Measurements from ENCODE around the gene ADPRHL1.

The ADPRHL1 gene

DNA sequence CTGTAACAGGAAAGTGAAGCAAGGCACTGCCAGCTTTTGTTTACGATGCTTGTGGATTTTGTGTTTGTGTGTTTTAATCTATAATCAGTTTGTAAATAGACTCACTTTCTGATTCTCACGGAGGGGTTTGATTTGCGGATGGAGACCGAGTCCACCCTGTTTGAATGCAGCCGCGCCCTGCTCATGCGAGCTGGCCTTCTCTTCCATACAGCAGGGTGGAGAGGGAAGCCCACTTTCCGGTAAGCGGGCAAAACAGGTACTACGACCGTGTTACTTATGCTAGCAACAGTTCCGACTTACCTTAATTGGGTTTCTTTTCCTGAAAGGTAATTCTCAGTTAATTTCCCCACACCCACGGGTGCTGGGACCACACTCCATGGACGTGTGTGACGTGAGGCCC lies 33.1 kb downstream of the ADPRHL1 start:
- H3K4me3 ChIP-seq (ENCODE audit: low read depth, low read length), result no peak overlapping the region
- no peak for DNase-seq (ENCODE audit: low read depth)
- TF ChIP-seq, protein P1, sequence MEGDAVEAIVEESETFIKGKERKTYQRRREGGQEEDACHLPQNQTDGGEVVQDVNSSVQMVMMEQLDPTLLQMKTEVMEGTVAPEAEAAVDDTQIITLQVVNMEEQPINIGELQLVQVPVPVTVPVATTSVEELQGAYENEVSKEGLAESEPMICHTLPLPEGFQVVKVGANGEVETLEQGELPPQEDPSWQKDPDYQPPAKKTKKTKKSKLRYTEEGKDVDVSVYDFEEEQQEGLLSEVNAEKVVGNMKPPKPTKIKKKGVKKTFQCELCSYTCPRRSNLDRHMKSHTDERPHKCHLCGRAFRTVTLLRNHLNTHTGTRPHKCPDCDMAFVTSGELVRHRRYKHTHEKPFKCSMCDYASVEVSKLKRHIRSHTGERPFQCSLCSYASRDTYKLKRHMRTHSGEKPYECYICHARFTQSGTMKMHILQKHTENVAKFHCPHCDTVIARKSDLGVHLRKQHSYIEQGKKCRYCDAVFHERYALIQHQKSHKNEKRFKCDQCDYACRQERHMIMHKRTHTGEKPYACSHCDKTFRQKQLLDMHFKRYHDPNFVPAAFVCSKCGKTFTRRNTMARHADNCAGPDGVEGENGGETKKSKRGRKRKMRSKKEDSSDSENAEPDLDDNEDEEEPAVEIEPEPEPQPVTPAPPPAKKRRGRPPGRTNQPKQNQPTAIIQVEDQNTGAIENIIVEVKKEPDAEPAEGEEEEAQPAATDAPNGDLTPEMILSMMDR (conservative IDR thresholded peaks at IDR 0.05; ENCODE audit: low read depth, low read length), result no peak

DNA sequence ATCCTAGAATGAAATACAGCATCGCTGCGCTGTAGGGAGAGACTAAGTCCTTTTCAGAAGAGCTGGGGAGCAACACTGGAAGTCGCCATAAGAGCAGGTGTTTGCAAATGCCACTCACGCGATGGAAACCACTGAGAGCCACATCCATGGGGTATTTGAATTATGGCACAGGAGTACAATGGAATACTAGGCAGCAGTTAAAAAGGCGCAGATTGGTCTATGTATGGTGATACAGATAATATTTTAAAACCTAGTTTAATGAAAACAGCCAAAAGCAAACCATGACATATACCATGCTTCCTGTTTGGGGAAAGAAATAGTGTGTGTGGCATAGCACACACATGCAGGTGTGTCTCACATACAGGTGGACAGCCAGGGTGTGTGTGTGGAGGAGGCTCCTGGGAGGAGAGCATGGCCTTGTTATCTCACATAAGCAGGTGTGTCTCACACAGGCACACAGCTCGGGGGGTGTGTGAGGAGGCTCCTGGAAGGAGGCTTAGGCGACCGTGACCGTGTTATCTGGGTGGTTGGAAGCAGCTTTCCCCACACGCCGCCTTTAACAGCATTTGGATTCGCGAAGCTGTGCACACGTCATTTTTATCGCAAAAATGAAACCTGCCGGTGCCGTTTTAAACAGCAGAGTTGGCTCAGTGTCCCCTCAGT lies 33.6 kb downstream of the ADPRHL1 start:
- TF ChIP-seq, protein P1 (conservative IDR thresholded peaks at IDR 0.05; ENCODE audit: low read depth, low read length), result no peak
- DNase-seq (ENCODE audit: low read depth), result no peak
- no peak overlapping the region for H3K4me3 ChIP-seq (ENCODE audit: low read depth, low read length)

DNA sequence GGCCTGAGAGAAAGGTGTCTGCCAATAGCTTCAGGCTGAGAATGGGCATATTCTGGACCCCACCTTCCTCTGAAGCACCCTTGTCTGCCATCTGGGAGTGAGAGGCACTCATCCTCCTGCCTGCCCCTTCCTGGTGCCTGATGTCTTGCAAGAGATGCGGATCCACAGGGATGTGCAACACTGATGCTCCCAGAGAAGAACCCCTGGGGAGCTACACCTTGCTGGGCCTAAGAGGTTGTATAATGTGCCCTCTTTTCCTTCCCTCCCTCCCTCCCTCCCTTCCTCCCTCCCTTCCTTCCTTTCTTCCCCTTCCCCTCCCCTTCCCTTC lies 34.6 kb downstream of the ADPRHL1 start:
- H3K4me3 ChIP-seq (ENCODE audit: low read depth, low read length), result no peak overlapping the region
- TF ChIP-seq, protein P1 (conservative IDR thresholded peaks at IDR 0.05; ENCODE audit: low read depth, low read length), result no peak
- no peak for DNase-seq (ENCODE audit: low read depth)

DNA sequence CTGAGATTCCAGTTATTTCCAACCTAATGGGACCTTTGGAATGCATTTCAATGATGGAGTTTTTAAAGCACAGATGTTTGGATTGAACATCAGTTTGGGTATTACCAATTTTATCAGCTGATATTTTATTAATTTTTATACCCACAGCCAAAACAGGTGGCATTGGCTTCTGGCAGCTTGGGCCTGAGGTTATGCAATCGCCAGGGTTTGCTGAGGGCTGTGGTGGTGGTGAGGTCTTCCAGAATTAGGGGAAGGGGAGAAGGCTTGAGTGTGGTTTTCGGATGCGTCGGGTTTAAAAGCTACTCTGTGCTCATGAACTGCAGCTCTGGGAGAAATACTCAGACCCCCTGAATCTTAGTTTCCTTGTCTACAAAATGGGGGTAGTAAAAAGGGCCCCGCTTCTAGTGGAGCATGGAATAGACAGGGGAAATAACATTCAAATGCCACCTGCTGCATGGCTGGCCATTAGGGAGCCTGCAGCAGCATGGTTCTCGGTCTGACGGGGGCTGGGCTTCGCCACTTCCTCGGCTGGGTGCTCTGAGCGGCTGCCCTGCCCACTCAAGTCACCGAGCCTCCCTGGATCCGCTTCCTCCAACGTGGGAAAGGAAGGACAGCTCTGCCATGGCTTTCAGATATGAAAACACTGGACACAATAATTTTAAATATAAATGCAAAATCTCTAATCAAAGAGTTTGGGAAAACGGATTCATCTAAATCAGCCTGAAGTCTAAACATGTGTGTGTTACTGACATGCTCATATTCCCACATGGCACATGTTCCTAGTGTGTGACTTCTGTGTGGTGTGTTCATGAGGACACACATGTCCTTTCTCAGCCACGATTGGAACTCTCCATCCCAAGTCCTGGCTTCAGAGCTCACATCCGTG lies 35.2 kb downstream of the ADPRHL1 start:
- DNase-seq (ENCODE audit: low read depth), result no peak
- TF ChIP-seq, protein P1 (conservative IDR thresholded peaks at IDR 0.05; ENCODE audit: low read depth, low read length), result no peak
- H3K4me3 ChIP-seq (ENCODE audit: low read depth, low read length), result no peak overlapping the region

DNA sequence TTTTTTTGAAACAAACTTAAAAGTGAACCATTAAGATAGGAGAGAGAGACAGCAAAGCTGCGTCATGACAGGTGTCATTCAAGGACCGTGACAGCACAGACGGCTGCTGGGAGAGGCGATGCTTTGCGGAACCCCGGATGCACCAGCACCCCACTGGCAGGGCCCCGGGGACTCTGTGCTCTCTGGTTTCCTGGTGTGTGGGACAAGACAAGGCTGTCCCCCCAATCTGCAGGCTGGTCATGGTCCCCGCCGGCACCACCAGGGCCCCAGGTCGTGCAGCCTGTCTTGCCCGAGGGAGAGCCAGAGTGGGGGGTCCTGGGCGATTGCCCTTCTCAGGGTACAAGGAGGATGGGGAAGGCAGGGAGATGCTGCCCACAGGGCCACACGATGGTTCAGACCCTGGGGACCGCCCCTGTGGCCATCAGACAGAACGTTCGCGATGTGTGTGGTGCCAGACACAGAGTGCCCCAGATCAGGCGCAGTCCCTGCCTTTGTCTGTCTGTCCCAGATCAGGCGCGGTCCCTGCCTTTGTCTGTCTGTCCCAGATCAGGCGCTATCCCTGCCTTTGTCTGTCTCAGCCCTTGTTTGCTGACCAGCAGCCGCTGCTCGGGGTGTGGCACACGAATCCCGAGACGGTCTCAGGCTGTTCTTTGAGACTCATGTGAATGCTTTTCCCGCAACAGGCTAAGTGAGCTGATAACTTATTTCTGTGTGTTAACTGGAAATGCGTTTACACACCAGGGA lies 36.1 kb downstream of the ADPRHL1 start:
- DNase-seq (ENCODE audit: low read depth), result no peak
- no peak overlapping the region for H3K4me3 ChIP-seq (ENCODE audit: low read depth, low read length)
- TF ChIP-seq, protein P1 (conservative IDR thresholded peaks at IDR 0.05; ENCODE audit: low read depth, low read length), result no peak

DNA sequence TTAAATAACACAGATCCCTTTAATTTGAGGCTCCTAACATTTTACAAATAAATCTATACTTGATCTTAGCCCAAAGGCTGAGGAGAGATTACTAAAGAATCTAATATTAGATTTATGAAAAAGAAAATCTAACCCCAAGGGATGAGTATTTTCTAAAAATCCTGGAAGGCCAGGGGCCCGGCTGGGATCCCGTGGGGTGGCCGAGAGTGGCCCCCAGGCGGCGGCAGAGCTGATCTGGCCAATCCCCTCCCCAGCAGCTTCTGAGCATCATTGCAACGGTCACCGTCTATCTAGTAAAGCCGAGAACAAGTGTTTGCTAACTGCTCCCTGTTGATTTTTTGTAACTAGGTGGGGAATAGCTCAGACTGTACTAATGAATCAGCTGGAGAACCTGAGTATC lies 37.5 kb downstream of the ADPRHL1 start:
- TF ChIP-seq, protein P1 (conservative IDR thresholded peaks at IDR 0.05; ENCODE audit: low read depth, low read length), result no peak

More for the DNA sequence above, 37.5 kb downstream of the ADPRHL1 start:
- no peak overlapping the region for H3K4me3 ChIP-seq (ENCODE audit: low read depth, low read length)
- no peak for DNase-seq (ENCODE audit: low read depth)

Measured in choroid plexus epithelial cell (primary cell).